ENCODE results near the gene XYLT2.
A peak's percentile ranks its signal among the peaks of the same experiment; 100 is the strongest.

Gene XYLT2

DNA sequence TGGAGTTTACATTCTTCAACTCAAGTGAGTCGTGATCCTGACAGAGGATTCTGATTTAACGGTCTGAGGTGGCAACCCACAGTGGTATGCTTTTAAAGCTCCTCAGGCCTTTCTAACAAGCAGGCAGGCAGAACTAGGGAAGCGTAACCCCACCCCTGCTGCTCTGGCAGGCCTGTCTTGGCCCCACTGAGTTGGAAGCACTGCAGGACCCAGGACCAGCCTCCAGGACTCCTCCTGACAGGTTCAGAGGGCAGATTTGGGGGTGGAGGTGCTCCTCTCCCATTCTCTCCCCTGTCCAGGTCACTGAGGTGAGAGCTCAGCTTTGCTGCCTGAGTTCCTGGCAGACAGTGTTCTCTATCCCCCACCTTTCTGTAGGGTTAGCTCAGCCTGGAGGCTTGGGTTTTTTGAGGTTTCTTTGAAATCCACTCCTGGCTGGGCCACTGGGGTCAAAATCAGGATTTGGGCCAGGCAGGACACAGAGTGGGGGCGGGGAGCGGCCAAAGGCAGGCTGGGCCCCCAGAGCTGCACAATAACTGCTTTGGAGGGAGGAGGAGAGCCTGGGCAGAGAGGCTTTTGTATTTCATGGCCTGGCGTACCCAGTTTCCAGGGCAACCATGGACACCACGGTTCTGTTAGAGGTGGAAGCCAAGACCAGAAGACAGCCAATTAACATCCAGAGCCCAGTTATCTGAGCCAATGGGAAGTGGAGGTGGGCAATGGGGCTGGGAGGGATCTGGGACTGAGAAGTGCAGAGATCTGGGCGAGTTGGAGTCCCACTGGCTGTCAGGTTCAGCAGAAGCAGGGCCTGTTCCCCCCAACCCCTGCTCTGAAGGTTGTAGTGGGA lies 17.5 kb downstream of the XYLT2 start:
- DNase-seq (ENCODE audit: low spot score): no peak

DNA sequence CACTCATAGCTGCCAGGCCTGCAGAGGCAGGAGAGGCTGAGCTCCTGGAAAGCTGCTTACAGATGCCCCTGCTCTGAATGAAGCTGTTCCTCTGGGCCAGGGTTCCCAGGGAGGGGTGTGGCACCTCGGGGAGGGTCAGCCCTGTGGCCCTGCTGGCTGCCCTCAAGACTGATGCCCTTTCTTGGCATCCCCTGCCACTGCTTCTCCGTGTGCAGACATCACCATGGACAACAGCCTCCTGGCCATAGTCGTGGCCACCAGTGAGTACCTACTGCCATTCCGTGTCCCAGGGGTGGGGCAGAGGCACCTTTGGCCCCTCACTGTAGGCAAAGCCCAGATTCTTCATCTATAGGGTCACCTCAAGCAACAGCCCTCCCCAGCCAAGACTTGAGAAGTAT lies 18.1 kb downstream of the XYLT2 start:
- no peak for DNase-seq (ENCODE audit: low spot score)

DNA sequence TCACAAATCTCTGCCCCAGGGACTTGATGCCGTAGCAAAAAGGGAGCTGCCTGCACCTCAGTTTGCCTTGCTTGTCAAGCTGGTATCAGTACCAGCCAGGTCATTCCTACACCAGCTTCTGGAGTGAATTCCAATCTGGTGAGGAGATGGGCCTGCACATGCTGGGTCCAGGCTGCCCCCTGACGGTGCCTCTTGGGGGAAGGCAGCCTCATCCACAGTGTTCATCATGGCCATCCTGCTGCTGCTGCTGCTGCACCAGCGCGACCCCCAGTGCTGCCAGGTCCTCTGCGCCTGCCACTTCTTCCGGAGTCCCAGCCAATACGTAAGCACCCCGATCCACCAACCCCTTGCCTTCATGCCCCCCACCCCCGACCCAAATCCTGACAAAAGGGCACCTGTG lies 18.8 kb downstream of the XYLT2 start:
- no peak for DNase-seq (ENCODE audit: low spot score)

DNA sequence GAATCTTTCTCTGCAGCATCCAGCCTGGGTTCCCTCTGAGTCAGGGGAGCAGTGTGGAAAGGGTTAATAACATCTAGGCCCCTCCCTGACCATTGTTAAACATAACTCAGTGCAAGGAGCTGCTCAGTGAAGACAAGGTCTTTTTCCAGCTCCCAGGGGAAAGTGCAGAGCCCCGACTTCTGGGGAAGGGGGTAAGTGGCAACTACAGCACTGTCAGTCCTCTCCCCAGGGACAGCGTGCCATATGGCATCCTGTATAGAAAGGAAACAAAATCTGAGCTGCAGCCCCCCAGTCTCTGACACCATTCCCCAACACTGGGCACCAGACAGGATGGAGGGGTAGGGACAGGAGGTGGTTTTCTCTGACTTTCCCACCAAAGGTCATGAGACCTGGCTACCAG lies 19.2 kb downstream of the XYLT2 start:
- no peak for DNase-seq (ENCODE audit: low spot score)

DNA sequence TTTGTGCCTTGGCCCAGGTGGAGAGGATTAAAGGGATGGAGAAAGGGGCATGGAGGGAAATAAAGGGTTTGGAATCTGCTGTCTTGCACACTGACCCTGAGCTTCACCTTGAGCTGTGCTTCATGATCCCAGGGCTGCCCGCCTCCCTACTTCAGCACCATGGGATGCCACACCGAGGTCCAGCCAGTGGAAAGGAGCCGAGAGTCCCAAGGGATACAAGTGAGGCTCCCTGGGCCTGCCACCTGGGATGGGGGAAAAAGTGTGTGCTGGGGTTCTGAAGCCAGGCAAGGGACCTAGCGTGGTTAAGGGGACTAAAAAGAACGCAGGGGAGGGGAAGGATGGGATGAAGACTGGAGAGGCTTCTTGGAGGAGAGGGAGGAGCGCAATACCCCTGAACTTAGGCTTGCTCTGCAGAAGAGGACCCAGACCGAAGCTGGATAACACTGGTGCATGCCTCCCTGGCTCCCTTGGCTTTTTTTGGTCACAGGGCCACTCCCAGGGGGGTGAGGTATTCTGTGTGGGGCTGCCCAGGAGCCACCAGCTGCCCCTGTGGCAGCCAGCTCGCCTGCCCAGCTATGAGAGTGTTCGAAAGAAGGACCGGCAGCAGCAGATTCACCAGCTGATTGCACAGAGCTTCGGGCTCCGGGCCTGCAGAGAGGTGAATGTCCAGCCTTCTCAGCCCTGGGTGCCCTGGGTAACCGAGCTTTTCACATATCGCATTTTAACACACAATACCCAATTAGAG lies 19.9 kb downstream of the XYLT2 start:
- no peak for DNase-seq (ENCODE audit: low spot score)

DNA sequence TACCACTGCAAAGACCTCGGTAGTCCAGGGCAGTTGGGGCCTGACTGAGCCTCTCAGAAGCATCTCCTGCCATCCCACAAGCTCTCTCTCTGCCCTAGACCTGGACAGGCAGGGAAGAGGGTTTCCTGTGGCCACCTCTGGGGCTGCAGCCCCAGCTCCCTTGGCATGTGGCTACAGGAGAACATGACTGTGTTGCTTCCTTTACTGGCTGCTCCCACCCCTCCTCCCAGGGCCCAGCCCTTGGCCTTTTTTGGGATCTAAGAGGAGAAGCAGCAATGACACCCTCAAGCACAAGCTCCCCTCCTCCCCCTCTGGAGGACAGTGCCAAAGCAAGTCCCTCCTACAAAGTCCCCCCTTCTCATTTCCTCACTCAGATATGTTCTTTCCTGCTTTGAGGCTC lies 21.5 kb downstream of the XYLT2 start:
- no peak for DNase-seq (ENCODE audit: low spot score)

DNA sequence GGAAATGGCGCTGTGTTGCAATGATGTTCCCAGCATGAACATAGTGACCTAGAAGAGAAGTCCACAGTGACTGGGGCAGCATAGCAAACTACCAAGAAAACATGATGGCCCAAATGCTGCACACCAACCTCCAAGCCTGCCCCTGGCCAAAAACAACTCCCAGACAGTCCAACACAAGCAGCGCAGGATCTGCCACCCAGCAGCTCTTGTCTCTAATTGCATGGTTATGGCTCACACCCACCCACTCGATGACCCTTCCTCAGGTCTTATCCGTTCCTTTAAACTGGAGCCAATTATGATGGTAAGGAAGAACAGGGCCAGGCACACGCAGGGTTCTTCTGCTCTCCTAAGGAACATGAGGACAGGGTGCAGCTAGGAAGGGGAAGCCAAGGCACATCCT lies 24.1 kb downstream of the XYLT2 start:
- DNase-seq (ENCODE audit: low spot score): no peak

DNA sequence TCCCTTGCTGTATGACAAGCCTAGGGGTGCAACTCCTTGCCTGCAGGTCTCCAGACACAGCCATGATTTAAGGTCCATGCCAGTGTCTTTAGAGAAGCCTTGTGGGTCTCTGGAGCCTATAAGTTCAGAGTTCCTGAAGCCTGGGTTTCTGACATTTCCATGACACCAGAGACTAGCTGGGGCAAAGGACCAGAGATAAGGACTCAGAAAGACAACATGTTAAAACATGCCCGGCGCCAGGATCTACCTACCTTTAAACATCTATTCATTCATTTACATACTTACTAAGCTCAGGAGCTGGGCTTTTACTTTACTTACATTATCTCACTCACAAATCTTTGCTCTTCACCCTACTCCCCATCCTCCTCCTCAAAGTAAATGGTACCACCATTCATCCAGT lies 25.6 kb downstream of the XYLT2 start:
- DNase-seq (ENCODE audit: low spot score): no peak

DNA sequence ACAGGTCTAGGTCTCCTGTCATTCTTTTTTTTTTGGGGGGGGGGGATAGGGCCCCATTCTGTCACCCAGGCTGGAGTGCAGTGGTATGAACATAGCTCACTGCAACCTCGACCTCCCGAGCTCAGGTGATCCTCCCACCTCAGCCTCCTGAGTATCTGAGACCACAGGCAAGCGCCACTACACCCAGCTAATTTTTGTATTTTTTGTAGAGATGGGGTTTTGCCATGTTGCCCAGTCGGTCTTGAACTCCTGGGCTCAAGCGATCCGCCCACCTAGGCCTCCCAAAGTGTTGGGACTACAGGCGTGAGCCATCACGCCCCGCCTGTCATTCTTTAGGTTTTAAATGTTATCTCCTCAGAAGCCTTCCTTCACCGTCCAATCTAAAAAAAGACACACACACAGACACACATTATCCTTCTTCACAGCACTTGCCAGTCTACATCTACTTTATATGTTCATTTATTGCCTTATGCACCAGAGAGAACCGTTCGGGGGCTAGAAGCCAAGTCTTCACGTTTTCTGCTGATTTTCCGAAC lies 26.4 kb downstream of the XYLT2 start:
- no peak for DNase-seq (ENCODE audit: low spot score)

DNA sequence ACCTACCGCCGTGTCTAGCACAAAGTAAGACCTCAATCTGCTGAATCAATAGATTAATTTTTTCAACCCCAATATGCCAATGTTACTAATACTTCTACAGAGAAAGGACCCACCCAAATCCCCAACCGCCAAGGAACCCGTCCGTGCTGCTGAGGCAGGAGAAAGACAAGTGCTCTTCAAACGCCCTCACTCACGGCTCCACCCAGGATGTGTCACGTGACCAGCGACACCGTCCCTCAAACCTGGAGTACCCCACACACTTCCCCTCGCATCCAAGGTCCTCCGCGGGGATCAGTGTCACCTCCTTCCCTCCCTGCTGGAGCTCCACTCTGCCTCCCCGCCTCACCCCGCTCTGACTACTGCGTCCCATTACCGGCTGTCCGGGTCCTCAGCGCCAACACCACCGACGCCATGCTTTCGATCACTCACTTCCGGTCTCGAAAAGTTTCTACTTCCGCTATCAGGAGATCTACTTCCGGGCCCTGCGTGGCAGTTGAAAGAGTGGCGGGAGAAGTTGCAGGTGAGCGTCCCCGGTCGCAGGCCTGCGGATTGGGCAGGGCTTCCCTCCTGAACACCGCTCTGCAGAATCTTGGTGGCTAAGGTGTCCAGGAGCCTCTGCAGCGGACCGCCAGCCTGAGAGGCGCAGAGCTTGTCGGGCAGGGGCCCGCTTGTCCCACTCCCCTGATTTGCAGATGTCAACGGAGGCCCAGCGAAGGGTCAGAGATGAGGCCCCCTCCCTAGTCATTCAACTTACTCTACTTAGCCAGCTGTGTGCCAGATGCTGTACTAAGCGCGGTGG lies 27.0 kb downstream of the XYLT2 start, which contains the start of the genes EME1 and MRPL27:
Gene EME1, plus strand, starts transcription at position 472 of the 799 bp plus-strand sequence. CDS start 1,980 bp downstream, outside the sequence.
Gene MRPL27, minus strand, starts transcription at position 427 of the 799 bp plus-strand sequence. Its CDS starts 14 bp downstream, at position 413.
- DNase-seq (ENCODE audit: low spot score): peak; percentile 96

DNA sequence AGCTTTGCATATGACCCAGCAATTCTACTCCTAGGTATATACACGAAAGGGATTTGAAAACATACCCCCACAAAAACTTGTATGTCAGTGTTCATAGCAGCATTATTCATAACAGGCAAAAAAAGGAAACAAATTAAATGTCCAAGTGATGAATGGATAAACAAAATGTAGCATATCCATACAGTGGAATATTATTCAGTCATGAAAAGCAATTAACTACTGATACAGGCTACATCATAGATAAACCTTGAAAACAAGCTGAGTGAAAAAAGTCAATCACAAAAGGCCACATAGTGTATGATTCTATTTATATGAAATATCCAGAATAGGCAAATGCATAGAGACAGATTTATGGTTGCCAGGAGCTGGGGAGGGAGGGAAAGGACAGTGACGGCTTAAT lies 27.8 kb downstream of the XYLT2 start:
- DNase-seq (ENCODE audit: low spot score): no peak

DNA sequence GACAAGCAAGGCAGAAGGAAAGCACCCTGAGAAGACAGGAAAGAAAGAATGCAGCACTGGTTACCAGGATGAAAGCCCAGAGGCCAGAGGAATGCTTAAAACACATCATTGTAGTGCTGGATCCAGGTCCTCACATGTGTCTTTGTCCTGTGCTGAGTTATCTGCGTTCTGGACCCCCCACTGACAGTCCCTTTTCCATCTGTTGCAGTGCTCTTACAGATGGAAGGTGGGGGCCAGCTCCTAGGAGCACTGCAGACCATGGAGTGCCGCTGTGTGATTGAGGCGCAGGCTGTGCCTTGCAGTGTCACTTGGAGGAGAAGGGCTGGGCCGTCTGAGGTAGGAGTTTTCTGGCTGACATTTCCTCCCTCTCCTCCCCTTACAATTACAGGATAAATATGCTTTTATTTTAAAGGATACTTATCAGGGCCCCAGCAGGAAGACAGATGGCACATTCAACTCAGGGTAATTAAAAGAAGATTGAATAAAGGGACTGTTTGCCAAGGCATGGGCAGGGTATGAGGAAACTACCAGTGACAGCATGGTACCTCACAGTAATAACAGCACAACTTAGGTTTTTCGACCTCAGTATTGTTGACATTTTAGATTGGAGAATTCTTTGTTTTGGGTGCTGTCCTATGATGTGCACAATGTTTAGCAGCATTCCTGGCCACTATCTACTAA lies 30.1 kb downstream of the XYLT2 start:
- DNase-seq (ENCODE audit: low spot score): no peak

DNA sequence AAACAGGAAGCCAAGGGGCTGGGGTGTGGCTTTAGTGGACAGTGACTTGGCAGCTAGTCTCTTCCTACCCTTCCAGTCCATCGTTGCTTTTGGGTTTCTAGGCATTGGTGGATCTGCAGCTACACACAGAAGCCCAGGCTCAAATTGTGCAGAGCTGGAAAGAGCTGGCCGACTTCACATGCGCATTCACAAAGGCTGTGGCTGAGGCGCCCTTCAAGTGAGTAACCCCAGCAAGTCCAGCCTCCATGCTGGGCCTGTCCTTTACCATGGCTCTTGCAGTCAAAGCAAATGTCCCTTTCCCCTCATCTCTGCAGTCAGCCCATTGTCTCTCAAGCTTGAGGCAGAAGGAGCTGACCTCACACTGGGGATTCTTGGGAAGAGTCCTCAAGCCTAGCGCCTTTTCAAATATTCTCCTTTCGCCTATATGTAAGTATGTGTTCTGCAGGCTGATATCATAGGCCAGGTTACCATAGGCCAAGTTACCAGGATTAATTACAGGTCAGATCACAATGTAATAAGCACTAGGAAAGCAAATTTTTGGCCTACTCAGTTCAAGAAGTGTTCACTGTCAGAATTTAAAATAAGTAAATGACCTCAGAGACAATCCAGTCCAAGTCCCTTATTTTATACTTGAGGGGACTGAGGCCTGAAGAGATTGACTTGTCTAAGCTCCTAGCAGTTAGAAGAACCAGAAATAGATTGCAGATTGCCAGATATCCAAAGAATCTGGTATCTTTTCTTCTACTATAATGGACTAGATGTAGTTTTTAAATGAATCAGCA lies 33.6 kb downstream of the XYLT2 start:
- DNase-seq (ENCODE audit: low spot score): no peak

DNA sequence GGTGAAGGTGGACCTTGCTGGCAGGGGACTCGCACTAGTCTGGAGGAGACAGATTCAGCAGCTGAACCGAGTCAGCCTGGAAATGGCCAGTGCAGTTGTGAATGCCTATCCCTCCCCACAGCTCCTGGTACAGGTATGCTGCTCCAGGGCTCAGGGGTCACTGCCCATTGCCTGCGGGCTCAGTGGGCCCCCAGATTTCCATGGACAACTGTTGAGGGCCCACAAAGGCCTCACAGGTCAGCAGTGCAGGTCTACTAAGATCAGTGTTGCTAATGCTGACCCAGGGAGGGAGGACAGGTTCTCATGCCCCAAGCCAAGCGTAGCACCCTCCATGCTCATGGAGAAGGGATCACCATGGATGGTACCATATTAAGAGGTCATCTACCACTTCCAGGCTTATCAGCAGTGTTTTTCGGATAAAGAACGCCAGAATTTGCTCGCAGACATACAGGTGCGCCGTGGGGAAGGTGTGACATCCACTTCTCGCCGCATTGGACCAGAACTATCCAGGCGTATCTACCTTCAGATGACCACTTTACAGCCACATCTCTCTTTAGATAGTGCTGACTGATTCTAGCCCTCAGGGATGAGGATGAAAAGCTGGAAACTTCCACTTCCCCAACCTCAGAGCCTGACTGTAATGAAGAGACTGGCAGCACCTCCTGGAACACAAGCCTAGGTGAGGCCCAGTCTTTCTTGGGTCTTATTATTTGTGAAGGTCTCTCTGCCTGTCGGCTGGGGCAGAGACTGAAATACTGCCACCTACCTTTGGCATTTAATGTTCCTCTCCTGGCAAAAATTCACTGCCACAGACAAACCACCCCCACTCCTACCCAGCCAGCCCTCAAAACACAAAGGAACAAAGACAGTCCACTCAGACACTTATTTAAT lies 34.7 kb downstream of the XYLT2 start:
- DNase-seq (ENCODE audit: low spot score): no peak

DNA sequence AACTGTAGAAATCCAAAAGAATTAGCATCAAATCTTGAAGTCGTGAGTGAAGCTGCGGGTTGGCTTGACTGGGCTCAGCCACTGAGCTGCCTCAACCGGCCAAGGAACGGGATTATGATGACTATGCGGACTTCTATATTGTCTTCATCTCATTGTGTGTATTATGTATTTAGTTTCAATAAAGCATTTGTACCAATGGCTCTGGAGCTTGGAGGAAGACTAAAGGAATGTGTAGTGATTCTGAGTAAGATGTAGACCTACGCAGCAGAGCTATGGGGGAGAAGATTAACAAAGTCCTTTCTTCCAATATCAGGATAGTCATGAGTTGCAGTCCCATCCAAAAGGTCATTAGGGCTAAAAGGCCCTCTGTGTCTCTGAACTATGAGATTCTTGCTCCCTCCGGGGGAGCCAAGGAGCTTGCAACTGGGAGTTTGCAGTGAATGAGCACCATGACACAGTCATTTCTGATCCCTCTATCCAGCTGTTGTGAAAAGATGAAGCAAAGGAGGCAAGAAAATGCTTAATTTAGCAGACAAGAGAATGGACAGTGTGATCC lies 35.4 kb downstream of the XYLT2 start:
- DNase-seq (ENCODE audit: low spot score): no peak

DNA sequence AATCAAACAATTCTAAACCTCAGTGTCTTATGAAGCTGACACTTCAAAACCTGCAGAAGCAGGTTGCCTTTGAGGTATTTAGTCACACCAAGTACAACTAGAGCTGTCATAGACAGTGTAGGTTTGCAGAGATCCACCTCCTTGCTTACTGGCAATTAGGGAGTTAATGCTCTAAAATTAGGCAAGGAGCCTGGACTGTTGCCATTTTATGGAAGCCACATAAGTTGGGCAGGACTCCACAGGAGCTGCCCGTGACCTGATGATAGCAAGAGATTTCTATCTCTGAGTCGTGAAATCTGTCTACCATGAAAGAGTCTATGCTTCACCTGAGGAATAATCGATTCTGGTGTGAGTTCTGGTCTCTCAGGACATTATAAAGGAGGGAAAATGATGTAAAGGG lies 36.0 kb downstream of the XYLT2 start:
- DNase-seq (ENCODE audit: low spot score): no peak

DNA sequence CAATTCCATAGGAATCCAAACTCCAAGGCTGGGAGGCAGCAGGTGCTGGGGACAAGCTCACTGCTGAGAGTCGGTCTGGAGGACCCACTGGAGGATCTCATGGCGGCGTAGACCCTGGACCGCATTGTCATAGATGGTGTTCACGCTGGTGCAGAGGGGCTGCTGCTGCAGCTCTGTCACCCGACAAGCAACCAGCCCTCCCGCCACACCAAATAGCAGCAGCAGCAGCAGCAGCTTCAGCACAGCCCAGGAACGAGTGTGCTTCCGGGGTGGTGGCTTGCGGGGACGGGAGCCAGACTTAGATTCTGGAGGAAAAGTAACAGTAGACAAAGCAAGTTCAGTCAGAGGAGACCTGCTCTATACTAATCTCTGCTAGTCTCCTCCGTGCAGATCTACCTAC lies 37.0 kb downstream of the XYLT2 start:
- DNase-seq (ENCODE audit: low spot score): no peak

DNA sequence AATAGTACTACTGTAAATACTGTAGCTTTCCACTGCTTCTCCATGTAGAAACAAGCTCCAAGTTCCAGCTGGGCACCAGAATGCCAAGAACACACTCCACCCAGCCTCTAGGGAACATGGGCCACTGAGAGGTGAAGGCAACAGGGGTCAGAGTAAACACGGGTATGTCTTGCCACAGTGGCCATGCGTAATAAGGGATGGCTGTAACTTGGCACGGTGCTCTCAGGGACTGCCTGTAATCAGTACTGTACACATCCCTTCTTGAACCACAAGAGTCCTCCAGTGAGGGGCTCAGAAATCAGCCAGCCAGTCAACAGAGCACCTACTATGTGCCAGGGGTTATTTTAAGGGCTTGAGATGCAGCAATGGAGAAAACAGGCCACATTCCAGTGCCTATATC lies 40.6 kb downstream of the XYLT2 start:
- no peak for DNase-seq (ENCODE audit: low spot score)

DNA sequence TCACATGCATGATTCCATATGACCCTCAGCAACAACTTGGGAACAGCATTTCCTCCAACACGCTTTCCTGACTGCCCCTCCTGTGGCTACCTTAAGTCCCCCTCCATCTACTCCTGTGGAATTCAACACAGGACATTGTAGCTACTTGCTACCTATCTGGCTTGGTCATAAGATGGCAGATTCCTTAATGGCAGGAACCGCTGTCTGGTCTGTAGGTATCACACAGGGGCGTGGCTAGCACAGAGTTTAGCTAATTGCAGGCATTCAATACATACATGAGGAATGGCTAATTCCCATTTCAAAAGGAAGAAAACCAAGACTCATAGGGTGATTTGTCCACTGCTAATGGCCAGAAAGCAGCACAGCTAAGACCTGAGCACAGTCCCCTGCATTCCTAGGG lies 42.8 kb downstream of the XYLT2 start:
- DNase-seq (ENCODE audit: low spot score): no peak
